Breast epithelium (tissue), 4 donors: ENCODE measurements around the gene TTLL11. TPM values are rescaled to one million over a fixed set of nuclear protein-coding genes. Genes with fewer than 3 reads are reported as not detected.
A peak's percentile ranks its signal among the peaks of the same experiment; 100 is the strongest.

Experiments used
- DNase-seq, 2 donors: peaks; one replicate each; pipeline ENCODE4 v3.0.0-alpha.2; 2019; ENCODE audit warnings: low spot score in 2 of 2
- H3K27ac ChIP-seq, 2 donors: fragments of 200-600 bp; sonication (generic) in 1 of 2; one replicate each; pipeline ENCODE4 v1.5.1; 2016 to 2019; ENCODE audit warnings: mild to moderate bottlenecking in 1 of 2
- H3K27me3 ChIP-seq, 2 donors: fragments of 200-600 bp; sonication (generic) in 1 of 2; one replicate each; pipeline versions ENCODE4 v1.5.1 to v1.6.0; 2017 to 2019; ENCODE audit warnings: control low read depth in 1 of 2, mild to moderate bottlenecking in 1 of 2
- H3K36me3 ChIP-seq: fragments of 200-600 bp; one replicate; pipeline ENCODE4 v1.5.1; 2019
- H3K4me1 ChIP-seq, 2 donors: fragments of 200-600 bp; sonication (generic); one replicate each; pipeline ENCODE4 v1.5.1; 2016 to 2019; ENCODE audit warnings: control low read depth in 1 of 2
- H3K4me3 ChIP-seq, 3 donors: fragments of 200-600 bp; sonication (generic); 1 replicate in 2 of 3; 2 replicates in 1 of 3; pipeline ENCODE4 v1.5.1; 2016 to 2019; ENCODE audit warnings: mild to moderate bottlenecking in 3 of 3, moderate library complexity in 2 of 3
- H3K9me3 ChIP-seq, 2 donors: fragments of 200-600 bp; sonication (generic) in 1 of 2; one replicate each; pipeline ENCODE4 v1.5.1; 2016 to 2019; ENCODE audit warnings: control low read depth in 1 of 2
- CTCF ChIP-seq, 3 donors: fragments of 450-650 bp; IDR thresholded peaks; one replicate each; pipeline ENCODE4 v1.5.1; 2016 to 2017; ENCODE audit warnings: antibody characterized with exemption in 3 of 3, mild to moderate bottlenecking in 3 of 3, moderate library complexity in 3 of 3
- POLR2A ChIP-seq: fragments of 450-650 bp; IDR thresholded peaks from one replicate; pipeline ENCODE4 v1.6.1; 2016; ENCODE audit warnings: antibody characterized with exemption, mild to moderate bottlenecking, moderate library complexity
- POLR2AphosphoS5 ChIP-seq, 3 donors: sonication (generic); formaldehyde crosslinking; IDR thresholded peaks; one replicate each; pipeline ENCODE4 v1.6.1; 2017; ENCODE audit warnings: antibody characterized with exemption in 3 of 3
- intact Hi-C: fragments of 100-400 bp; cut with DNase I; formaldehyde crosslinking; loops from one replicate; pipeline ENCODE4 v1.15.1; 2023; ENCODE audit warnings: low total_unique reads
- total RNA-seq, 3 donors: library from RNA; depleted of rRNA; stranded (reverse); fragments of >200 nt; gene quantifications; one replicate each; pipeline ENCODE4 v1.1.0, GENCODE V29; 2016

Gene TTLL11
- total RNA-seq, 3 donors from 2014 or later: 9.0 to 12.1 (median 10.0) TPM

- Histone ChIP-seq H3K4me3 (no peak overlapping the region), H3K36me3 (no peaks in the 10 kb centered on the region), H3K27me3 (no peaks in the 10 kb centered on the region), H3K4me1 (no peaks in the 10 kb centered on the region), H3K27ac (no peak overlapping the region), H3K9me3 (no peaks in the 10 kb centered on the region)
- TF ChIP-seq POLR2A: no peak
- TF ChIP-seq POLR2AphosphoS5 (IDR thresholded peaks at IDR 0.05): no peak
- no peak for TF ChIP-seq CTCF (IDR thresholded peaks at IDR 0.05)
- intact Hi-C loops: no loop called here
- no peak for DNase-seq
Measured at GRCh38 chr9:121909111-121909510, 184.0 kb downstream of the TTLL11 start.

DNA sequence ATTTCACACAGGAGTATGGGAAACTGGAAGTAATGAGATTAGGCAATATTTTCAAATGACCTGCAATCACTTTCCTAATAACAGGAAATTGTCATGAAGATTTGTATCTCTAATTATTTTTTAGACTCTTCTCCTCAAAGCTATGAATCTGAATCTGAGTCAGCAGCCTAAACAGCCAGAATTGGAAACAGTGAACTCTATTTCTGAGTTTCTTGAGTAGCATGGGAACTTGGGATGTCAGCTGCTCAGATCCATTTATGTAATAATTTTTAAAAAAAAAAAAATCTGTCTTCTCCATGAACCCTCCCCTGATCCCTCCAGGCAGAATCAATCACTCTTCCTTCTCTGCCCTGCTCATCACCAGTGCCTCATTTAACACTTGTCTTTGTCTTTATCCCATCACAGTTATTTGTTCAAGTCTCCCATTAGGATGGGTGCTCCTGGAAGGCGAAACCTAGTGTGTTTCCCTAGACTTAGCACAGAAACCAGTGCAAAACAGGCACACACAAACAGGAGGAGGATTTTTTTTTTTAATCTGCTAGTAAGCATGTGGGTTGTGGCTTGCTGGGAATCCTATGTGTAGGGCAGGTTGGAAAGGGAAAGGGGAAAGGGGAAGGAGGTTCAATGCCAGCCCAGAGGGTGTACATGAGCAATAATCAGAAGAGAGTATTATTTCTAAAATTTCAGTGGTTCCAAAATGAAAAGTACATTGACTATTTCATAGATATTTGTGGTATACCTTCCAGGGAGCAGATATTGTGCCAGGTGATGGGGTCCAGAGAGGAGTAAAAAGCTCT lies 186.8 kb downstream of the TTLL11 start:
- no peaks in the 10 kb centered on the region for H3K4me1 ChIP-seq
- intact Hi-C loops: no loop called here
- no peaks in the 10 kb centered on the region for H3K27me3 ChIP-seq
- DNase-seq: no peak
- no peak overlapping the region for H3K4me3 ChIP-seq
- no peaks in the 10 kb centered on the region for H3K9me3 ChIP-seq
- H3K36me3 ChIP-seq: no peaks in the 10 kb centered on the region
- no peak for TF ChIP-seq POLR2A
- TF ChIP-seq CTCF (IDR thresholded peaks at IDR 0.05): no peak
- TF ChIP-seq POLR2AphosphoS5 (IDR thresholded peaks at IDR 0.05): no peak
- H3K27ac ChIP-seq: no peak overlapping the region

- intact Hi-C loops: no loop called here
- no peaks in the 10 kb centered on the region for H3K36me3 ChIP-seq
- no peaks in the 10 kb centered on the region for H3K27me3 ChIP-seq
- no peak overlapping the region for H3K4me3 ChIP-seq
- peak overlapping the region; percentile 50 to 53 for H3K27ac ChIP-seq
- TF ChIP-seq POLR2A (no peak), CTCF (IDR thresholded peaks at IDR 0.05) (no peak), POLR2AphosphoS5 (IDR thresholded peaks at IDR 0.05) (no peak)
- no peaks in the 10 kb centered on the region for H3K9me3 ChIP-seq
- H3K4me1 ChIP-seq: no peaks in the 10 kb centered on the region
- DNase-seq: no peak
Measured at GRCh38 chr9:121902461-121903135, 190.5 kb downstream of the TTLL11 start.

GRCh38 chr9:121901616-121902015 lies 191.5 kb downstream of the TTLL11 start:
- Histone ChIP-seq H3K36me3 (no peaks in the 10 kb centered on the region), H3K4me1 (no peaks in the 10 kb centered on the region), H3K4me3 (no peak overlapping the region), H3K27me3 (no peaks in the 10 kb centered on the region), H3K9me3 (no peaks in the 10 kb centered on the region), H3K27ac (peak overlapping the region in 1 of 2 donors; percentile 57)
- DNase-seq: no peak
- intact Hi-C loops: no loop called here
- TF ChIP-seq POLR2A: no peak

- Histone ChIP-seq H3K27me3 (no peaks in the 10 kb centered on the region), H3K27ac (no peak overlapping the region), H3K36me3 (no peaks in the 10 kb centered on the region), H3K4me3 (no peak overlapping the region), H3K4me1 (no peaks in the 10 kb centered on the region), H3K9me3 (no peaks in the 10 kb centered on the region)
- DNase-seq: no peak
- TF ChIP-seq CTCF (IDR thresholded peaks at IDR 0.05) (no peak), POLR2A (no peak), POLR2AphosphoS5 (IDR thresholded peaks at IDR 0.05) (no peak)
- intact Hi-C loops: no loop called here
Measured at GRCh38 chr9:121900163-121900562, 192.9 kb downstream of the TTLL11 start.
